SHP77 (cell line): ENCODE data around the gene ANO2.

ENCODE experiments used
- DNase-seq, 2 experiments: peaks; one replicate each; lab custom pipeline; 2025; lab: John Stamatoyannopoulos, UW

ANO2 gene

DNA sequence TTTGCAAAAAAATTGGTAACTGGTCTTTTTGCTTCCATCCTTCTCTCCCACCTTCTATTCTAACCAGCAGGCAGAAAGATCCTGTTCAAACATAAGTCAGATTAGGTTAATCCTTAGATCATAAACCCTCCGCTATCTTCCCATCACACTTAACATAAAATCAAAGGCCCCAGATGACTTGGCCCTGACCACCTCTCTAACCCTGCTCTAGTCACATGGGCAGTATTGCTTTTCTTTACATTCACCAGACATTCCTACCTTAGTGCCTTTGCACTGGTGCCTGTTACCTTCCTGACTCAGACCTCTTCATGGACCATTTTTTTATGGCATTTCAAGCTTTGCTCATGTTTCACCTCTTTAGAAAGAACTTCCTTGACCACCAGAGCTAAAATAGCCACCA lies 429.6 kb downstream of the ANO2 start:
- no peak for DNase-seq

DNA sequence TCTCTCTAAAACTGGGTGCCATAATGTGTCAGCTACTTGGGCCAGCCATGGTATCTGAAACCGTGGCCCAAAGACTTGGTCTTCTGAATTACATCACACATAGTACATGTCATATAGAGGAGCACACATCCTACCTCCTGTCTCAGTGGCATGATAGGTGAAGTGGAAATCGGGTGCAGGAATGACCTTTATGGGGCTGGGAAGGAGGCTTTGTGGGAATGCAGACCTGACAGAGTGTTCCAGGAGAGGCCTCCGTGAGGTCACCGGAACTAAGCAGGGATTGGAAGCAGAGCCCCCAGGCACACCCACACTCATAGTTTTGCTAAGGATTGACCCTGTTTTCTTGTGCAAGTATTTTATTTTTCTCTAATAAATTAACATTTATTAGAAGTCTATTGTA lies 430.5 kb downstream of the ANO2 start:
- no peak for DNase-seq

DNA sequence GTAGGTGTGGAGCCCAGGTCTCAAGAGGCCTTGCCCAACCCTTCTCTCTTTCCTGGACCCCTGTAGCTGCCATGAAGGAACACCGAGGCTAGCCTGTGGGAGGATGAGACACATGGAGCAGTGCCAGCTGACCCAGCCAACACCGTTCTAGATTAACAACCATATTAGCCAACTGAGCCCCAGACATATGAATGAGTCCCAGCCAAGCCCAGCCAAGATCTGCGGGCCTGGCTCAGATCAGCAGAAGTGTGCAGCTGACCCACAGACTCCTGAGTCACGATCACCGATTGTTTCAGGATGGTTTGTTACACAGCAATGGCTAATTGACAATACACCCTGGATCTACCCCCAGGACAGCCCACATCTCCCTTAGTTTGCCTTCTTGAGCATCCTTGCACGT lies 431.0 kb downstream of the ANO2 start:
- DNase-seq = no peak

DNA sequence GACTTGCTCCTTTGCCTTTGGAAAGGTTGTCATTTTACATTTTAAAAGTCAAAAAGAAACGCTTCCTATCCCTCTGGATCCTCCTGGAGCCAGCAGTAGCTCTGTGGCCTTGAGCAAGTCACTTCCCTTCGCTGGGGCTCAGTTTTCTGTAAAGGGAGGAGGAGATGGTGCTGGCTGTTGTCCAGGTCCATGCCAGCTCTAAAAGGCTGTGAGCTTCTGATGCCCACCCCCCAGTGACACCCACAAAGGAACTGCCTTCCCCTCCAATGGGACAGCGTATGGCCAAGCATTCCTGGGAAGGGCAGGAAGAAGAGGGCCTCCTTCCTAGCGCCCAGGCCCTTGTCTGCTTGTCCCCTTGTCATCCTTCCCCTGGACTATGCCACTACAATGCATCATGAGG lies 431.7 kb downstream of the ANO2 start:
- DNase-seq = no peak
